Fibroblast of skin of right biceps (primary cell): ENCODE results near the gene UQCRFS1.
A peak's percentile ranks its signal among the peaks of the same experiment; 100 is the strongest.
"Not testable (repeated sequence)": the region's sequence is repeated elsewhere in the genome, so short reads cannot be mapped to it uniquely, and the experiment has no call there.

Source experiments
- DNase-seq: peaks from one replicate; pipeline ENCODE4 v3.0.0-alpha.2; 2013

Gene UQCRFS1

DNA sequence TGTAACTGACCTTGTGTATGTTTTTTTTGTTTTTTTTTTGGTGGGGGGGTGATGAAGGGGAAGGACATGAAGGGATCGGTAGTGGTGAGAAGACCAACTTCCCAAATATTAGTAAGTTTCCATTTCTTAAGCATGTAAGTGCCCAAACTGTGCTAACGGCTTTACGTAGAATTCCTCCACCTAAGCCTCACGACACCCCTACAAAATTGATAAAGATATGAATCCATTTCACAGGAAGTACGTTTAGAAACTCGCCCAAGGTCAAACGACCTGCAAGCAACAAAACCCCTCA is 649 bp downstream of the UQCRFS1 start:
- DNase-seq = no peak

DNA sequence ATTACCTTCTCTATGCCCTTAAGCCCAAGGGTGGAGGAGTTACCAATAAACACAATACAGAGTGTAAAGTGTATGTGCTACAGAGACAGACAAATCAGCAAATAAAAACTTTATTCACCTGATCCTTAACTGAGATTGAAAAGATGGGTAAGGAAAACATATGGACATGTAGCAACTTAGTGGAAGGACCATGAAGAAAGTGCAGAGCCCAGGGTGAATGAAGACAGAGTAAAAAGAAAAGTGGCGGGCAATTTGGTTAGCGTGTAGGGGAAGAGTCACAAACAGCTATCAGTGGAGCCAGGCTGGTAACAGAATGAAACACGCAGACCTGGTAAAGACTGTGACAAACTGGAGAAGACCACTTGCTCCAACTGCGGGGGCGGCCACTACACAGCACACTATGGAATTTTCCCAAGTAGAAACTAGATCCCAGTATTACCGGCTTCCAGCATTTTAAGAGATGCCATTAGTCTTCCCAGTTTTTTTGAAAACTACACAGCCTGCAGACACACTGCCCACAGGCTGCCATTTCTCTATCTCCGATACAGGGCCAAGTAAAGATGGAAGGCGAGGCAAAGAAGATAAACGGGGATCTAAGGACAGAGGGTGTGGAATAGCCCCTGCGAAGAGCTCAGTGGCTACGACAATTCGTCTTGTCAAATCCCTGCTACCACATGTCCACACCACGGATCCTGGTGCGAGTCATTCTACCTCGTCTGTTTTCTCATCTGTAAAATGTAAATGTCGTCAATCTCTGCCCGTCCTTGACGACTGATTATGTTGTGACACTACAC is 1.2 kb downstream of the UQCRFS1 start:
- peak; percentile 17 for DNase-seq

DNA sequence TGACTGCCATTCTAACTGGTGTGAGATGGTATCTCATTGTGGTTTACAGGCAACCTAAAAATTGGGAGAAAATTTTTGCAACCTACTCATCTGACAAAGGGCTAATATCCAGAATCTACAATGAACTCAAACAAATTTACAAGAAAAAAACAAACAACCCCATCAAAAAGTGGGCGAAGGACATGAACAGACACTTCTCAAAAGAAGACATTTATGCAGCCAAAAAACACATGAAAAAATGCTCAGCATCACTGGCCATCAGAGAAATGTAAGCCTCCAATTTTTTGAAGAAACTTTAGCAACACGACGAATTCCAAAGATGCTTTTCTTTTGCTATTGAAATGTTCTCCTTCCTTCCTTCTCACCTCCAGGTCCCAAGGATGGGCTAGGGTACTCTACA is 1.9 kb downstream of the UQCRFS1 start:
- DNase-seq = not testable (repeated sequence)

DNA sequence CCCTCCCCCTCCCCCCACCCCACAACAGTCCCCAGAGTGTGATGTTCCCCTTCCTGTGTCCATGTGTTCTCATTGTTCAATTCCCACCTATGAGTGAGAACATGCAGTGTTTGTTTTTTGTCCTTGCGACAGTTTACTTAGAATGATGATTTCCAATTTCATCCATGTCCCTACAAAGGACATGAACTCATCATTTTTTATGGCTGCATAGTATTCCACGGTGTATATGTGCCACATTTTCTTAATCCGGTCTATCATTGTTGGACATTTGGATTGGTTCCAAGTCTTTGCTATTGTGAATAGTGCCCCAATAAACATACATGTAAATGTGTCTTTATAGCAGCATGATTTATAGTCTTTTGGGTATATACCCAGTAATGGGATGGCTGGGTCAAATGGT is 2.4 kb downstream of the UQCRFS1 start:
- not testable (repeated sequence) for DNase-seq

DNA sequence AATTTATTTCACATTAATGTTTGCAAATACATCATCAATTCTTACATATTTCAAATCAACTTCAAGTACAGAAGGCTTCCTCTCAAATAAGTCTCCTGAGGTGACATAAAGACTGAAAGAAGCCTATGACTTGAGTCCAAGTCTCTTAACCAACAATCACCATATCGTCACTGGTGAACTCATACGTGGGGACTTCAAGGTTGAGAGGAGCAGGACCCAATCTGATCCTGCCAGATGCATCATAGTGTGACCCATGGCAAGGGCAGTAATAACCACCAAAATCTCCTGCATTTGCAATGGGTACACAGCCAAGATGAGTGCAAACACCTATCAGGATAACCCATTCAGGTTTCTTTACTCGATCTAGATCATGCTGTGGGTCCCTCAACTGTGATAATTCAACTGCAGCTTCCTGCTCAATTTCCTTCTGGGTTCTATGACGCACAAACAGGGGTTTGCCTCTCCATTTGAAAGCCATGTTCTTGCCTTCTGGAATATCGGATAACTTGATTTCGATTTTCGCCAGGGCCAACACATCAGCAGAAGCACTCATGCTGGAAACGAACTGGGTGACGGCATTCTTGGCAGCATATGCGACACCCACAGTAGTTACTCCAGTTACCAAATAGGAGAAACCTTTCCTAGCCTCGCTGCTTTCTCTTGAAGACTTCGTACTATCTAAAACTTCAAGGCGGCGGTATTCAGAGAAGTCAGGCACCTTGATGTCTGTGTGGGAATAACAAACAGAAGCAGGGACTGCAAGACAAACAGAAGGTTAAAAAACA is 5.4 kb downstream of the UQCRFS1 start:
- DNase-seq = not testable (repeated sequence)

DNA sequence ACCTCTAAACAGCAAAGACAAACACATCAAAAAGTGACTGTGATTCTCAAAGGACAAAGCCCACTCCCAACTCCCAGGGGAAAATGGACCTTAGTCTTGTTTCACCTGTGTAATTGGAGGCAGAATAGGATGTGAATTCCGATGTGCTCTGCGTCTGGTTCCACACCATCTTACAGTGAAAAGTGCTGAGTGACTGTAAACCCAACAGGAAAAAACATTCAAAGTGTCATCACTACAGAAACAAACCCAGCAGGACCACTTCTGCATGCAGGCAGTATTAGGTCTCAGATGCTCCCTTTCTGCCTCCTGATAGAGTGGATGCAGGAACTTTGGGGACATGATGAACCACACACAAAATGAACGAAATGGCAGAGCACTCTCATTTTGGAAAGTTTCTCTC is 6.5 kb downstream of the UQCRFS1 start:
- DNase-seq = no peak

DNA sequence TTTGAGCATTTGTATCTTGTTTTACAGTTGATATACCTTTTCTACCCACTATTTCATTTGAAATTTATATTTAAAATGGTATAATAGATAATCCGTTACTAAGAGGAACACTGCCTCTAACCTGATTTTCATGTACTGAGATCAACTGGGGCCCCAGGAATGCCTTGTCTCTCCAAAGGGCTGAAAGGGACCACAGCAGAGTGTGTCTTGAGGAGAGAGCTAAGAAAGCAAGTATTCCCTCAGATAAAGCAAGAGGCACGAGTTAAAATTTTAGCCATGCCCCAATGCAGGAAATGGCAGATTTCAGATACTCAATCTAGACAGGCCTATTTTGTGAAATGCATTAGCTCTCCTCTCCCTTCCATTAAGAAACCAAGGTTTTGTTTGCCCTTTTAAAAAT is 10.7 kb downstream of the UQCRFS1 start:
- no peak for DNase-seq

DNA sequence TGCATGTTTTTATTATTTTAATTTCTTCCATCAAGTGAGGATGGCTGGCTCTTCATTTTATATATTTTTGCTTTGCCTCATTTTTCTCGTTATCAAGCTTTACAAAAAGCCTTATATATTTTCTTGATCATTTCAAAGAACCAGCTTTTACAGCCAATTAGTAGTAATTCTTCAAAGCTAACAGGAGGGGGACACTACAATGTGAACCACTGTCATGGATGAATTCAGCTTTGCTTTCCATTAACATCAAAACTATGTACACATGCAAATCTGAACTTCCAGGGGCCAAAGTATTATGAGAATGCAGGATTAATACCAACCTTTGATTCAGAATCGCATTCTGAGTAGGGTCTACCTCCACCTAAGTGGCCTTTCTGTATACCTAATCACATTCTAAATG is 11.1 kb downstream of the UQCRFS1 start:
- DNase-seq = no peak

DNA sequence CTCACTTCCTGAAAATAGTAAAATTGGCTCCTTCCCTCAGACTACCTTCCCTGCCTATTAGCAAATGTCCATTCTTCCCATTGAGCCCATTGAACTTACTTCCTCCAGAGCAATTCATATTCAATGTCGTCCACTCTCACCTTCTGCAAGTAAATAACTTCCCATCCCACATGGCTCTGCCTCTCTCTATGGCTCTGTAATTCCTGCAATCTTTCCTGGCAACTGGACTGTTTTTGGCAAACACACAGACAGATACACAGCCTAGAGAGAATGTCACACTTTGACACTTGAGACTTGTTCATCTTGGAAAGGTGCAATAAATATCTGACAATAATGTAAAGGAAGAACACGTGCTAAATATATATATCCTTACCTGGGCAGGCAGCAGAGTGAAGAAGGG is 18.3 kb downstream of the UQCRFS1 start:
- no peak for DNase-seq

DNA sequence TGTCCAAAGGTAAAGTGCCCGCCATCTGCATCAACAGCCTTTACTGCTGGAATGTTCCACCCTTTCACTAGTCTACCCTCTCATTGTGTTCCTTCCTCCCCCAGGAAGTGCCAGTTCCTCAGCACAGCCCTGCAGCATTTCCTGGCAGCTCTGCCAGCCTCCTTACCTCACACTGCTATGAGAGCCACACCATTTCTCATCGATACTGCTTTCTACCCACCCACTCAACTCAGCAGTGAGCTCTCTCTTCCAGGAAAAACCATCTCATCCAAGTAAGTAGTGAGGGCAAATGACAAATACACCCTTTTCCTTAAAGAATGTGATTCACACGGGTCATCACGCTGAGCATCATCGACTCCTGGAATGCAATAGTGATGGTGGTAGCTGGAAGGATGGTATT is 19.8 kb downstream of the UQCRFS1 start:
- no peak for DNase-seq

DNA sequence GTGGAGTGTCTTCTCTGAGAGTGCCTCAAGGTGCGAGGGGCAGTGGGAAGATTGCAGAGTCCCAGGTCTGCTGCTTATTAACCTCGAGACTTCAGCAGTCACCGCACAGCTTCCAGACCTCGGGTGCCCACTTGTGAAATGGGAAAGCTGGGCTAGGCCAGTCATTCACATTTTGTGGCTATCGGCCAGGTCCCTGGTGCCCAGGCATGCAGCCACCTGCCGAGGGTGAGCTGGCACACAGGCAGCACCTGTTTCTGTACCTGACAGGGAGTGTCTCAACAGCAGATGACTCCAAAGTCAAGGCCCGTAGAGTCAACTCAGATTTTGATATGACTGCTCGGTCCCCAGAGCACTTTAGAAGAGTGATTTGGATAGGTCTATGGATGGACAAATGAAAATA is 21.9 kb downstream of the UQCRFS1 start:
- no peak for DNase-seq

DNA sequence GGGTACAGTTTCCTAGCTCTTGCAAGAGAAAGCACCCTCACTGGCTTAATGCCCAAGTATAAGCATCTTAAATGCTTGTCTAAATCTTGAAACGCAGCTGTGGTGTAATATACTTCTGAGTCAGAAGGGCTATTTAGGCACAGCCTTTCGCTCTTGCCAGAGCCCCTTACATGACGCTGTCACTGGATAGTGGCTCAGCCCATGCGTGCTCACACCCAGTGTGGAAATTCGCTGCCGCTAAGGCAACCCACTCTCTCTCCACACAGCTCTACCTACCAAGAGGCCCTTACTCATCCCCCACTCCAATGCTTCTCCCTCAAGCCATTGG is 24.0 kb downstream of the UQCRFS1 start:
- no peak for DNase-seq

DNA sequence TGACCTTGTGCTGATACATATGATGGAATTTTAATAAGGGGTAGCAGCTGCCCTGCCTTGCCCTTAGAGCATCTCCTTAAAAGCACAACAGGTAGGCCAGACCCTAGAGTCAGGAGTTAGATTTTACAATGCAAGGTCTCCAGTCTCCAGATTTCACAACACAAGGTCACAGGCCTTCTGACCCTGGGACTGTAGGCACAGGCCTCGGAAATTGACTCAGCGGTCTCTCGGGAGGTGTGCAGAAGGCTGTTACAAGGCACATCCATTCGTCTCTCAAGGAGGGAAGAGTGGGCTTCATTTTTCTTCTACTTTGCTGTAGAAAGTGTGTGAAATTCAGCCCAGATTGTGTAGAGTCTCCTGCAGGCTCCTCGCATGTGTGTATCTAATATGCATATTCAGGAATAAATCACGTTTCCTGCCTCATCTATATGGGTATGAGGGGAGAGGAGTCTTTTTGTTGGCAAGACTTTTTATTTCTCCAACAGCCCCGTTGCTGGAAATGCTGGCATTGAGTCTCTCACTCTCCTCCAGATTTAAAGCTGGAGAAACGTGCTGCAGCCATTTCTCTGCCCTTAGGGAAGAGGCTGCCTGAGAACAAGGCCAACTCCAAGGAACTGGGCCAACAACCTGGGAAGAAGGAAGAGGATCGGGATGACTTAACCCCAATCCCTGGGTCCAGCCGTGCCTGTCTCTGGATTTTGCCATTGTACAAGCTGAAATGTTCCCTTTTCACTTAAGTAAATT is 24.5 kb downstream of the UQCRFS1 start:
- DNase-seq = no peak

DNA sequence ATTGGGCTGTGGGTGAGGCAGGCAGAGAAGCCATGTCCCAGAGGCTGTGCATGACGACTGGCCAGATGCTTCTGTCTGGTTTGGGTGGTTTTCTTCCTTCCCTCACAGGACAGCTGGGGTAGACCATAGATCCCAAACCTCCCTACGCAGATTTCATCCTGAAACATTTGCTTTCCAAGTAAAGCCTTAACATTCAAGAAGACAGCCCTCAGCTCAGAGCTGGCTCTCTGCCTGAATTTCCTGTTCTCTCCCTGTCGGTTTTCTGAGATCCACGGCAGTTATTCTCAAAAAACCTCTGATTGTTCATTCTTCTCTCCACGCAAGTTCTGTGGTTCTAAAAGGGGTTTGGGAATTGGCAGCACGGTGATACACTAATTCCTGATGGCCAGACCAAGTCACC is 25.3 kb downstream of the UQCRFS1 start:
- no peak for DNase-seq

DNA sequence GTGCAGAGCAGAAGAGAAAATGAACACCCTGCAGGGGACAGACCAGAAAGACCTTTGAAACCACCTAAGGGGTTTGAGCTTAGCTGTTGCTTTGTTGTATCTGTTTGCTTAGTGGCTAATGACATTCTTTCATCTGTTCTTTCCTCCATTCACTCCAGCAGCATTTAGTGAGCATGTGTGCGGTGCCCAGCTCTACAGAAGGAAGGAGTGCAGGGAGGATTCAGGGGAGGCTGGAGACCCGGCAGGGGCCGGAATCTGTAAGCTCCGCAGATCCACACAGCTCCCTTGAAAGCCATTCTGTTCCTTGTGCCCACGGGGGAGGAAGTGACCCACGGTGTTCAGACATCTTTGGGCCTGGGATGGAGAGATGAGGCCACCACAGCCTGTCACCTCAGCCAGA is 27.5 kb downstream of the UQCRFS1 start:
- no peak for DNase-seq

DNA sequence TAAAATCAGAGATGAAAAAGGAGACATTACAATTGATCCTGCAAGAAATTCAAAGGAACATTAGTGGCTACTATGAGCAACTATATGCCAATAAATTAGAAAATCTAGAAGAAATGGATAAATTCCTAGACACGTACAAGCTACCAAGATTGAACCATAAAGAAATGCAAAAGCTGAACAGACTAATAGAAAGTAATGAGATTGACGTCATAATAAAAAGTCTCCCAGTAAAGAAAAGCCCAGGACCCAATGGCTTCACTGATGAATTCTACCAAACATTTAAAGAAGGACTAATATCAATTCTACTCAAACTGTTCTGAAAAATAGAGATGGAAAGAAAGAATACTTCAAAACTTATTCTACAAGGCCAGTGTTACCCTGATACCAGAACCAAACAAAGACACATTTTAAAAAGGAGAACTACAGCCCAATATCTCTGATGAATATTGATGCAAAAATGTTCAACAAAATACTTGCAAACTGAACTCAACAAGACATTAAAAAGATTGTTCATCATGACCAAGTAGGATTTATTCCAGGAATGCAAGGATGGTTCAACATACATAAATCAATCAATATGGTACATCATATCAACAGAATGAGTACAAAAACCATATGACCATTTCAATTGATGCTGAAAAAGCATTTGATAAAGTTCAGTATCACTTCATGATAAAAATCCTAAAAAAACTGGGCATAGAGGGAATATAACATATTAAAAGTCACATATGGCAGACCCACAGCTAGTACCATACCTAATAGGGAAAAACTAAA is 35.8 kb downstream of the UQCRFS1 start:
- no peak for DNase-seq

DNA sequence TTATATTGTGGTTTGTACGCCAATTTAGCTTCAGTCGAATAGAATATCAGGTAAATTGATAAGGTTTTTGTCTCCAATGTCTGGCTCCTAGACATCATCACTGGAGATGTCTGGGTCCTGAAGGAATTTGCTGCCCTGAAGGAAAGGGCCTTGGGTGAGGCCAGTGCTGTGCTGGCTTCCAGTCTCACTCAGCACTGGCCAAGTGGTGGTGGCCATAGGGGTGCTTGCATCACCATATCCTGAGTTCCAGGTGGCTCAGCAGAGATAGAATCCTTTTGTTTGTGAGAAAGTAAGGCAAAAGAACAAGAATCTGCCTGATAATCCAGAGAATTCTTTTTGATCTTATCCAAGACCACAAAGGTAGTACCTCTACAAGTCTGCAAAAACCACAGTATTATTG is 39.1 kb downstream of the UQCRFS1 start:
- DNase-seq = no peak

DNA sequence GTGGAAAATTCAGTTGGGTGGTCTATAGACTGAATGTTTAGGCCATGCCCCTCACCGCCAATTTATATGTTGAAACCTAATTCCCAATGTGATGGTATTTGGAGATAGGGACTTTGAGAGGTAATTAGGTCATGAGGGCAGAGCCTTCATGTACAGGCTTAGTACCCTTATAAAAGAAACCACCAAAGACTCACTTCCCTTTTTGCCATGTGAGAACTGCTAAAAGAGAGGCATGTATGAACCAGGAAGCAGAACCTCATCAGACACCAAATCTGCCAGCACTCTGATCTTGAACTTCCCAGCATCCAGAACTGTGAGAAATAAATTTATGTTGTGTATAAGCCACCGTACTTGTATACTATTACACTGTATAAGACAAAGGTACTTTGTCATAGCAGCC is 40.6 kb downstream of the UQCRFS1 start:
- DNase-seq = no peak

DNA sequence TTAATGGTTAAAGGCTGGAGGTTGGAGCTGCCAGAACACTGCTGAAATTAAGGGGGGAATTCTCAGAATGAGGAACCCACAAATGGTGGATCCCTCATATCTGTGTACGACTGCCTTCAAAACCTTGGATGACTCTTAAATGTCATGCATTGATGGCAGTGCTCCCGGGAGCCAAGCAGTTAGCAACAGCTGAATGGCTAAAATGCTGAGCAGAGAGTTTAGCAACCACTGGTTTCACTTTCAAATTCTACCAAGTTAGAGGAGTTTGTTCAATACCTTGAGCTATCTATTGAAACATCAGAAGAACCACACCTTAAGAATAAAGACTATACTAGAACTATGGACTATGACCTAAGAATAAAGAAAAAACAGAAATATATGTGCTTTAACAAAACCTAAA is 41.4 kb downstream of the UQCRFS1 start:
- DNase-seq = no peak

DNA sequence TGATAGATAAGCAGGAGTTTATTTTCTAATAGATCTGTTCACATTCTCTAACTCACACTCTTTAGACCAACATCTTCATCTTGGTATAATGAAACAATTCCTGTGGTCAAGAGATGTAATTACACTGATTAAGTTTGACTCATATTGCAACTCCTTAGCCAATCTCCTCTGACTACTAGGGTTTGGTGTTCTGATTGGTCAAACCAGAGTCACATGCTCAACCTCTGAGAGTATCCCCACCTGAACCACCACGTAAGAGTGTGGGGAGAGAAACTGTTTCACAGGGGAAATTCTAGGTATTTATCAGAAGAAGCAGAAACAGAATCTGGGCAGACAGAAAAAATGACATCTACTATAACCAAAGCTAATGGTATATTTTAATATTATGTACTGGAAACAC is 42.4 kb downstream of the UQCRFS1 start:
- no peak for DNase-seq

DNA sequence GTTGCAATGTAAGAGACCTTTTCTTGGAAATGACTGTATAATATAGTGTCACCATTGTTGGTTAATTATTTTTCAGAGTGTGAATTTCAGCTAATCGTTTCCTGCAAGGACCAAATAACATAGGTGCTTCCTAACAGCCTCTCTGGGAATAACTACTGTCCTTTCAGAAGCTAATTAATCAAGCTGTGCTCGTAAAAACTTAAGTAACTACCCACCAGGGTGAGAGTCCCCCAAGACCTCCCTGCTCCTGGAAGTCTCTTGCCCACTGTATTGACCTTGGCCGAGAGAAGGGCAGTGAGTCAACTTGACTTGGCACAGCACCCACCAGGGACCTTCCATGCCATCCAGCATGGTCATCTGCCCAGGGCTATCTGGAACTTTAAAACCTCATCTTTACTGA is 50.3 kb downstream of the UQCRFS1 start:
- no peak for DNase-seq

DNA sequence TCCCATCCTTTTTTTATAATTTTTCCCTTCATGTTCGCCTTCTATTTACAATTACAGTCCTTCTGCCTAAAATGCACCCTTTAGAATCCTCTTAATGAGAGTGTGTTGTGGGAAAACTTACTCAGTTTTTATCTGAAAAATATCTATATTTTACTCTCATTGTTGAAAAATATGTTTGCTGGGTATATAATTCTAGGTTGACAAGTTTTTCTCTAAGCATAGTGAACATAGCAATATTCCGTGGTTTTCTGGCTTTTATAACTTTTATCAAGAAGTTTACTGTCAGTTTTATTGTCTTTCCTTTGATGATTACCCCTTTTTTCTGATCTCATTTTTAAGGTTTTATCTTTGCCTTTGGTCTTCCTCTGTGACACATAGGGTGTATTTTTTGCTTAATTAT is 57.3 kb downstream of the UQCRFS1 start:
- no peak for DNase-seq
